ENCODE results near the gene PUM1. TPM values are rescaled to one million over a fixed set of nuclear protein-coding genes. Genes with fewer than 3 reads are reported as not detected.

Gene PUM1
- total and polyA plus RNA-seq, 4 donors = 18.1 to 49.2 (median 30.2) TPM

GRCh38 chr1:31031330-31032143 lies 34.0 kb downstream of the PUM1 start:
- DNase-seq (ENCODE audit: low spot score) = no peak
- no peak overlapping the region for H3K27ac ChIP-seq (ENCODE audit: low read depth in 1 of 2, low read length in 2 of 2)
- H3K36me3 ChIP-seq (ENCODE audit: control insufficient read depth in 4 of 4, insufficient read depth in 3 of 4, low read depth in 1 of 4, low read length in 3 of 4) = peaks cover 0 to 3% (median 1%) of the 10 kb centered on the region in 4 donors
- H3K4me1 ChIP-seq (ENCODE audit: control insufficient read depth in 4 of 4, insufficient read depth in 4 of 4, low read length in 3 of 4) = peaks cover 9 to 27% (median 17%) of the 10 kb centered on the region in 4 donors
- no peaks in the 10 kb centered on the region for H3K9me3 ChIP-seq (ENCODE audit: control insufficient read depth in 4 of 4, low read length in 3 of 4)
- no peak overlapping the region for H3K4me3 ChIP-seq (ENCODE audit: low read depth in 1 of 3, low read length in 3 of 3)
- 88% methylated on average over 5 of the region's 5 CpGs for WGBS
- no peak for TF ChIP-seq FOXA1 (IDR thresholded peaks at IDR 0.05)
- no peak for TF ChIP-seq HNF4A (conservative IDR thresholded peaks at IDR 0.05)
- no peak for TF ChIP-seq FOXA2 (IDR thresholded peaks at IDR 0.05)
- TF ChIP-seq ZBTB33 (IDR thresholded peaks at IDR 0.05) = no peak
- no peak overlapping the region for H3K9ac ChIP-seq (ENCODE audit: low read depth in 1 of 2, low read length in 2 of 2)
- no peaks in the 10 kb centered on the region for H3K27me3 ChIP-seq (ENCODE audit: control insufficient read depth in 4 of 4, insufficient read depth in 4 of 4, low read length in 3 of 4)

- Histone ChIP-seq H3K27me3 (ENCODE audit: control insufficient read depth in 4 of 4, insufficient read depth in 4 of 4, low read length in 3 of 4) (no peaks in the 10 kb centered on the region), H3K27ac (ENCODE audit: low read depth in 1 of 2, low read length in 2 of 2) (no peak overlapping the region), H3K36me3 (ENCODE audit: control insufficient read depth in 4 of 4, insufficient read depth in 3 of 4, low read depth in 1 of 4, low read length in 3 of 4) (peaks cover 0 to 3% (median 0%) of the 10 kb centered on the region in 4 donors), H3K9ac (ENCODE audit: low read depth in 1 of 2, low read length in 2 of 2) (no peak overlapping the region), H3K4me1 (ENCODE audit: control insufficient read depth in 4 of 4, insufficient read depth in 4 of 4, low read length in 3 of 4) (peaks cover 14 to 44% (median 34%) of the 10 kb centered on the region in 4 donors), H3K9me3 (ENCODE audit: control insufficient read depth in 4 of 4, low read length in 3 of 4) (no peaks in the 10 kb centered on the region), H3K4me3 (ENCODE audit: low read depth in 1 of 3, low read length in 3 of 3) (no peak overlapping the region)
- DNase-seq (ENCODE audit: low spot score) = no peak
- TF ChIP-seq RAD21 (IDR thresholded peaks at IDR 0.05) = no peak
- no peak for TF ChIP-seq FOXA2 (IDR thresholded peaks at IDR 0.05)
- no peak for TF ChIP-seq TAF1 (conservative IDR thresholded peaks at IDR 0.05)
Observed at GRCh38 chr1:31029026-31029425, 36.5 kb downstream of the PUM1 start.

GRCh38 chr1:31027693-31028526 lies 37.6 kb downstream of the PUM1 start:
- Histone ChIP-seq H3K27me3 (ENCODE audit: control insufficient read depth in 4 of 4, insufficient read depth in 4 of 4, low read length in 3 of 4) (no peaks in the 10 kb centered on the region), H3K9ac (ENCODE audit: low read depth in 1 of 2, low read length in 2 of 2) (no peak overlapping the region), H3K4me3 (ENCODE audit: low read depth in 1 of 3, low read length in 3 of 3) (no peak overlapping the region), H3K27ac (ENCODE audit: low read depth in 1 of 2, low read length in 2 of 2) (peak overlapping the region in 1 of 2 donors; percentile 46), H3K36me3 (ENCODE audit: control insufficient read depth in 4 of 4, insufficient read depth in 3 of 4, low read depth in 1 of 4, low read length in 3 of 4) (peaks cover 0 to 3% (median 0%) of the 10 kb centered on the region in 4 donors), H3K4me1 (ENCODE audit: control insufficient read depth in 4 of 4, insufficient read depth in 4 of 4, low read length in 3 of 4) (peaks cover 12 to 55% (median 43%) of the 10 kb centered on the region in 4 donors), H3K9me3 (ENCODE audit: control insufficient read depth in 4 of 4, low read length in 3 of 4) (no peaks in the 10 kb centered on the region)
- 77% methylated on average over 3 of the region's 3 CpGs for WGBS
- TF ChIP-seq RAD21 (IDR thresholded peaks at IDR 0.05) = no peak
- TF ChIP-seq MAX (IDR thresholded peaks at IDR 0.05) = no peak
- TF ChIP-seq REST (IDR thresholded peaks at IDR 0.05) = no peak
- no peak for TF ChIP-seq JUND (IDR thresholded peaks at IDR 0.05)
- no peak for TF ChIP-seq HNF4A (conservative IDR thresholded peaks at IDR 0.05)
- no peak for TF ChIP-seq SP1 (IDR thresholded peaks at IDR 0.05)
- no peak for TF ChIP-seq EGR1 (IDR thresholded peaks at IDR 0.05; ENCODE audit: low read depth in 2 of 2)
- TF ChIP-seq ATF3 (IDR thresholded peaks at IDR 0.05) = no peak
- no peak for TF ChIP-seq FOXA2 (IDR thresholded peaks at IDR 0.05)
- TF ChIP-seq CTCF (IDR thresholded peaks at IDR 0.05; ENCODE audit: low read depth, low read length, missing input control) = no peak
- no peak for TF ChIP-seq GABPA (IDR thresholded peaks at IDR 0.05 in 1 of 2, conservative IDR thresholded peaks at IDR 0.05 in 1 of 2)
- TF ChIP-seq RXRA (IDR thresholded peaks at IDR 0.05) = no peak
- no peak for TF ChIP-seq NR2F2 (IDR thresholded peaks at IDR 0.05)
- no peak for TF ChIP-seq HNF4G (IDR thresholded peaks at IDR 0.05)
- TF ChIP-seq YY1 (IDR thresholded peaks at IDR 0.05) = no peak
- no peak for DNase-seq (ENCODE audit: low spot score)
